ENCODE results near the gene FOXD2.

The FOXD2 gene

GRCh38 chr1:47437447-47438164 lies at the start of gene FOXD2:
TSS of gene FOXD2 (plus strand) at chr1:47438044. CDS start at chr1:47438136, 92 bp downstream.
- peak; percentile 86 for DNase-seq (ENCODE audit: low spot score)

- DNase-seq (ENCODE audit: low spot score) = peak; percentile 59
These were observed 49.0 kb upstream of the FOXD2 start for GRCh38 chr1:47388891-47389238.

GRCh38 chr1:47389731-47390130 lies 48.1 kb upstream of the FOXD2 start:
- DNase-seq (ENCODE audit: low spot score) = no peak

- no peak for DNase-seq (ENCODE audit: low spot score)
These were observed 47.0 kb upstream of the FOXD2 start for GRCh38 chr1:47390843-47391242.

- no peak for DNase-seq (ENCODE audit: low spot score)
These were observed 44.7 kb upstream of the FOXD2 start for GRCh38 chr1:47393141-47393540.

GRCh38 chr1:47395433-47395832 lies 42.4 kb upstream of the FOXD2 start:
- DNase-seq (ENCODE audit: low spot score) = no peak

- DNase-seq (ENCODE audit: low spot score) = no peak
These were observed 41.1 kb upstream of the FOXD2 start for GRCh38 chr1:47396671-47397196.

- DNase-seq (ENCODE audit: low spot score) = no peak
These were observed 38.6 kb upstream of the FOXD2 start for GRCh38 chr1:47399138-47399845.

GRCh38 chr1:47399846-47400155 lies 38.0 kb upstream of the FOXD2 start:
- DNase-seq (ENCODE audit: low spot score) = no peak

- DNase-seq (ENCODE audit: low spot score) = no peak
These were observed 36.1 kb upstream of the FOXD2 start for GRCh38 chr1:47401761-47402160.

- DNase-seq (ENCODE audit: low spot score) = no peak
These were observed 35.3 kb upstream of the FOXD2 start for GRCh38 chr1:47402591-47402990.

GRCh38 chr1:47403321-47403910 lies 34.4 kb upstream of the FOXD2 start:
- DNase-seq (ENCODE audit: low spot score) = no peak

- no peak for DNase-seq (ENCODE audit: low spot score)
These were observed 32.1 kb upstream of the FOXD2 start for GRCh38 chr1:47405697-47406096.

GRCh38 chr1:47406966-47407365 lies 30.9 kb upstream of the FOXD2 start:
- DNase-seq (ENCODE audit: low spot score) = no peak

GRCh38 chr1:47407481-47407880 lies 30.4 kb upstream of the FOXD2 start:
- no peak for DNase-seq (ENCODE audit: low spot score)

GRCh38 chr1:47409311-47410067 lies 28.4 kb upstream of the FOXD2 start:
- peak; percentile 42 for DNase-seq (ENCODE audit: low spot score)

GRCh38 chr1:47410068-47410455 lies 27.8 kb upstream of the FOXD2 start:
- DNase-seq (ENCODE audit: low spot score) = no peak

GRCh38 chr1:47411436-47411835 lies 26.4 kb upstream of the FOXD2 start:
- no peak for DNase-seq (ENCODE audit: low spot score)

- no peak for DNase-seq (ENCODE audit: low spot score)
These were observed 25.4 kb upstream of the FOXD2 start for GRCh38 chr1:47412437-47412836.

- DNase-seq (ENCODE audit: low spot score) = no peak
These were observed 22.0 kb upstream of the FOXD2 start, which contains the start of gene FOXE3 for GRCh38 chr1:47415728-47416318. TSS of gene FOXE3 (plus strand) at chr1:47416285. CDS start at chr1:47416316, 31 bp downstream.

- no peak for DNase-seq (ENCODE audit: low spot score)
These were observed 21.3 kb upstream of the FOXD2 start for GRCh38 chr1:47416319-47417169.
